ENCODE data around the gene TEX261.

Gene TEX261

GRCh38 chr2:70936979-70937811 is 57.5 kb downstream of the TEX261 start:
- Mint-ChIP-seq H3K9me3 (no peaks in the 10 kb centered on the region), H3K36me3 (no peaks in the 10 kb centered on the region), H3K27ac (no peak overlapping the region), H3K4me1 (peaks cover 0 to 3% of the 10 kb centered on the region in 2 donors), H3K4me3 (no peak overlapping the region), H3K27me3 (peaks cover 32 to 34% of the 10 kb centered on the region in 2 donors)
- ATAC-seq (replicated peaks) (no peak), DNase-seq (no peak)

GRCh38 chr2:70936165-70936978 is 58.3 kb downstream of the TEX261 start:
- H3K27ac Mint-ChIP-seq, result no peak overlapping the region
- DNase-seq (no peak), ATAC-seq (replicated peaks) (no peak)
- H3K27me3 Mint-ChIP-seq, result peaks cover 27 to 33% of the 10 kb centered on the region in 2 donors
- H3K4me1 Mint-ChIP-seq, result peaks cover 1 to 3% of the 10 kb centered on the region in 2 donors
- no peaks in the 10 kb centered on the region for H3K9me3 Mint-ChIP-seq
- no peaks in the 10 kb centered on the region for H3K36me3 Mint-ChIP-seq
- H3K4me3 Mint-ChIP-seq, result no peak overlapping the region

All from stimulated activated naive B cell treated with anti-CD40 and anti-IgM and Interleukin-4, amounts not matched to agents 10 μg/mL and 1 μg/mL and 100 μg/mL, for 72 hours (primary cell).